Tibial nerve (tissue), 3 donors: ENCODE data around the gene CCNDBP1.

ENCODE experiments used
- POLR2A ChIP-seq, 2 donors: fragments of 450-650 bp; IDR thresholded peaks; one replicate each; pipeline ENCODE4 v1.6.1; 2017; ENCODE audit warnings: antibody characterized with exemption in 2 of 2, mild to moderate bottlenecking in 2 of 2, moderate library complexity in 2 of 2
- TF ChIP-seq, protein P1 (sequence below), 5 experiments: fragments of 200-600 bp in 3 of 5; fragments of 450-650 bp in 2 of 5; sonication (generic) in 3 of 5; IDR thresholded peaks; one replicate each; pipeline ENCODE4 v1.5.1; 2016 to 2019; ENCODE audit warnings: antibody characterized with exemption in 5 of 5, mild to moderate bottlenecking in 3 of 5, moderate library complexity in 2 of 5

DNA sequence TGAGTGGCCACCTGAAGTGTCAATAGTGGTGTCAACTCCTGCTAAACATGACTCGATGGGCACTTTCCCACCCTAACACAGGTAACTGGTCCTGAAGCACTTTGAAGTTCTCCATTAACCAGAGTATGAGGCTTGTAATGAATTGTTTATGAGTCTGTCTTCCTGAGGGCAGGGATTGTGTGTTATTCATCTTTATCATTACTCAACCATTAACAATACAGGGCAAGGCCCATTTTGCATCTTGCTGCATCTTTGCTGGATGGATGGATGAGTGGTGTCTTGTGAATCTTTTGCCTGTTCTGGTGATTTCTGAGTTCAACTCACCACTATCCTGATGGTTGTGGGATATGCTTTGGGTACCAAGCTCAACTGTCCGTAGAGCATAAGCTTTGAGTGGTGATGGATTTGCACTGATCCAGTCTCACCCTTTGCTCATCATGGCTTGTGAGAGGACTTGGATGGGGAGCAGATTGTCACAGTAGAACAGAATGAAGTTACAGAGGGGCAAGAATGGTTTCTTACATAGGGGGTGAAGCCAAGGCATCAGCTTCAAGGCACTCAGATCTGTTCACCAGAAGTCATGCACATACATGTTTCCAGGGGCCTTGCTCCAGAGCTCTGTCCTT, 57.9 kb downstream of the CCNDBP1 start:
- TF ChIP-seq, protein P1, sequence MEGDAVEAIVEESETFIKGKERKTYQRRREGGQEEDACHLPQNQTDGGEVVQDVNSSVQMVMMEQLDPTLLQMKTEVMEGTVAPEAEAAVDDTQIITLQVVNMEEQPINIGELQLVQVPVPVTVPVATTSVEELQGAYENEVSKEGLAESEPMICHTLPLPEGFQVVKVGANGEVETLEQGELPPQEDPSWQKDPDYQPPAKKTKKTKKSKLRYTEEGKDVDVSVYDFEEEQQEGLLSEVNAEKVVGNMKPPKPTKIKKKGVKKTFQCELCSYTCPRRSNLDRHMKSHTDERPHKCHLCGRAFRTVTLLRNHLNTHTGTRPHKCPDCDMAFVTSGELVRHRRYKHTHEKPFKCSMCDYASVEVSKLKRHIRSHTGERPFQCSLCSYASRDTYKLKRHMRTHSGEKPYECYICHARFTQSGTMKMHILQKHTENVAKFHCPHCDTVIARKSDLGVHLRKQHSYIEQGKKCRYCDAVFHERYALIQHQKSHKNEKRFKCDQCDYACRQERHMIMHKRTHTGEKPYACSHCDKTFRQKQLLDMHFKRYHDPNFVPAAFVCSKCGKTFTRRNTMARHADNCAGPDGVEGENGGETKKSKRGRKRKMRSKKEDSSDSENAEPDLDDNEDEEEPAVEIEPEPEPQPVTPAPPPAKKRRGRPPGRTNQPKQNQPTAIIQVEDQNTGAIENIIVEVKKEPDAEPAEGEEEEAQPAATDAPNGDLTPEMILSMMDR (IDR thresholded peaks at IDR 0.05) = no peak
- no peak for TF ChIP-seq POLR2A (IDR thresholded peaks at IDR 0.05)
